Measurements from ENCODE around the gene FAM118B.
A peak's percentile ranks its signal among the peaks of the same experiment; 100 is the strongest.

FAM118B gene

DNA sequence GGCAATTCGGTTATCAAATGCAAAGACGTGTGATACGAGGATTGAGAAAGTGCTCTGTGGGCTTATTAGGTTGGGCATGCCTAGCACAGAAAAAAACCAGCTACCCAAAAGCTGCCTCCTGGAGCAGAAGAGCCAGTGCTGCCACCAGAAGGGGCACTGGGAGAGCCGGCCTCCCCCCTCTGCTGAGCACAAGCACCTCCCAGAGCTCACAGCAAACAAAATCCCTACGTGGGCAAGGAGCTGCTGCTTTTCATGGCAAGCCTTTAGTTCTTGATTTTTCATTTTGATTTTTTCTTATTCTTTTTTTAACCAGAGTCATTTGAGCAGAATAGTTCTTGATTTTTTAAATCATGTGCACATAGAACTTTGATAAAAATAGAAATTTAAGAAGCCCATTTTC, 12.9 kb upstream of the FAM118B start:
- no peak overlapping the region for H3K4me3 ChIP-seq (ENCODE audit: low read depth, low read length)
- no peak for DNase-seq (ENCODE audit: low read depth)
- in situ Hi-C loops (cut with HindIII; ENCODE audit: low sequenced_read_pairs), result no loop called here
- TF ChIP-seq, protein P1, sequence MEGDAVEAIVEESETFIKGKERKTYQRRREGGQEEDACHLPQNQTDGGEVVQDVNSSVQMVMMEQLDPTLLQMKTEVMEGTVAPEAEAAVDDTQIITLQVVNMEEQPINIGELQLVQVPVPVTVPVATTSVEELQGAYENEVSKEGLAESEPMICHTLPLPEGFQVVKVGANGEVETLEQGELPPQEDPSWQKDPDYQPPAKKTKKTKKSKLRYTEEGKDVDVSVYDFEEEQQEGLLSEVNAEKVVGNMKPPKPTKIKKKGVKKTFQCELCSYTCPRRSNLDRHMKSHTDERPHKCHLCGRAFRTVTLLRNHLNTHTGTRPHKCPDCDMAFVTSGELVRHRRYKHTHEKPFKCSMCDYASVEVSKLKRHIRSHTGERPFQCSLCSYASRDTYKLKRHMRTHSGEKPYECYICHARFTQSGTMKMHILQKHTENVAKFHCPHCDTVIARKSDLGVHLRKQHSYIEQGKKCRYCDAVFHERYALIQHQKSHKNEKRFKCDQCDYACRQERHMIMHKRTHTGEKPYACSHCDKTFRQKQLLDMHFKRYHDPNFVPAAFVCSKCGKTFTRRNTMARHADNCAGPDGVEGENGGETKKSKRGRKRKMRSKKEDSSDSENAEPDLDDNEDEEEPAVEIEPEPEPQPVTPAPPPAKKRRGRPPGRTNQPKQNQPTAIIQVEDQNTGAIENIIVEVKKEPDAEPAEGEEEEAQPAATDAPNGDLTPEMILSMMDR (IDR thresholded peaks at IDR 0.05; ENCODE audit: low read depth, low read length, missing control alignments), result no peak

DNA sequence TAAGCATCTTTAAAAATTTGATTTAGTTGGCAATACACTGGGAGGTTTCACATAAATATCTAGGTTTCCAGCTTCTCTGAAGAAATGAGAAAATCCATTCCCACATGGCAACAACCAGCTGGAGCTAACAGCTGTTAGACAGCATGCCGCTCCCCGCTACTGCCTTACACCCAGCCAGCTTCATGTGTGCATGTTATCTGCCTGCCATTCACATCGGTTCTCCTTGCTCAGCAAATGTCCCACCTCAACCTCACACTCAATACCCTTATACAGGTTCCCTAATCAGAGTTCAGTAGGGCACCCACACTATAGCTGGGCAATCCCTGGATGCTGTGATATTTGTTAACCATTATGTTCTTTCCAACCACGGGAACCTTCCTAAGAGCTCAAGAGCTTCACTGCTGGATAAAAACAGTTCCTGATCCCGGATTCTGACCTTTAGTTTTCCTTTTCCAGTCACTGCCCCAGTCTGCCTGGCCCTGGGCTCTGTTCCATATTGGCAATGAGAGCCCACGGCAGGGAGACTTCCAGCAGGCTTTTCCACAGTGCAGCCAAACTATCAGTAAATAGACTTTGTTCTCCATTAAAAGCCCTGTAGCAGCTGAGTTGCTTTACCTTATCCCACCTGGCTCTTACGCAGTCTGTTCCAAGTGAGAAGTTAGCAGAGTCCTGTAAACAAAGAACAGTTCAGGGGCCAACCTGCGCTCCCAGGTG, 8.8 kb upstream of the FAM118B start:
- in situ Hi-C loops (cut with HindIII; ENCODE audit: low sequenced_read_pairs), result loop anchor here (5.0 kb wide), 1 partner anchor 281 kb away; no protein-coding TSS in a partner anchor
- no peak overlapping the region for H3K4me3 ChIP-seq (ENCODE audit: low read depth, low read length)
- DNase-seq (ENCODE audit: low read depth), result no peak
- TF ChIP-seq, protein P1 (IDR thresholded peaks at IDR 0.05; ENCODE audit: low read depth, low read length, missing control alignments), result no peak

DNA sequence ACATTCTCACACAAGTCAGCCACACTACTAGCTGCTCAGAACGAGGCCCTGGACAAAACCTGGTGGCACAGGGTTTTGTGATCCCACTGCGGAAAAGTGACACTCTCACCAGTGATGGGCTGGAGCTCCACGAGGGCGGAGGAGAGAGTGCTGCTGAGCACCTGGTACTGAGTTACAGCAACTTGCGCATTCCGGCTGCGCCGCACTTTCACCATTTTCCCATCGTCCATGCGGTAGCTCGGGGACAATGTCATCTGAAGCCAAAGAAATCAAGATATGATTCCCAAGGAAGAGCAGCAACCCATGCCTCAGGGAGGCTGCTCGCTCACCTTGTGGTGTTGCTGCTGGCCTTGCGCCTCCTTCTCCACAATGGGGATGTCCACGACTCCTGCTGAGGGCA, 6.2 kb upstream of the FAM118B start:
- TF ChIP-seq, protein P1 (IDR thresholded peaks at IDR 0.05; ENCODE audit: low read depth, low read length, missing control alignments), result no peak
- in situ Hi-C loops (cut with HindIII; ENCODE audit: low sequenced_read_pairs), result no loop called here
- H3K4me3 ChIP-seq (ENCODE audit: low read depth, low read length), result no peak overlapping the region
- no peak for DNase-seq (ENCODE audit: low read depth)

DNA sequence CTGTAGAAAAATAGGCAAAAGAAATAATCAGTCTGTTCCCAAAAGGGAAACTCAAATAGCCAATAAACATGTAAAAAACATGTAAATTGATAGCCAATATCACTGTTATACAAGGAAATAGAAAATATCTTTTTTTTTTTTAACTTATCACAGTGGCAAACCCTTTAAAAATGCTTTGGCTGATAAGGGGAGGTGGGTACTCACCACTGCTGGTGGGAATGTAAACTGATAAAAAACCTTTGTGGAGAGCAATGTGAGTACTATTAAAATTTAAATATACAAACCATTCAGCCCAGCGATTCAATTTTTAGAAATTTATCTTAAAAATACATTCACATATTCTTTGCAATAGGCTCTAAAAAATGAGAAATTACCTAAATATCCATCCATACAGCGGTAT, 3.7 kb upstream of the FAM118B start:
- DNase-seq (ENCODE audit: low read depth), result no peak
- TF ChIP-seq, protein P1 (IDR thresholded peaks at IDR 0.05; ENCODE audit: low read depth, low read length, missing control alignments), result no peak
- H3K4me3 ChIP-seq (ENCODE audit: low read depth, low read length), result no peak overlapping the region
- in situ Hi-C loops (cut with HindIII; ENCODE audit: low sequenced_read_pairs), result no loop called here

DNA sequence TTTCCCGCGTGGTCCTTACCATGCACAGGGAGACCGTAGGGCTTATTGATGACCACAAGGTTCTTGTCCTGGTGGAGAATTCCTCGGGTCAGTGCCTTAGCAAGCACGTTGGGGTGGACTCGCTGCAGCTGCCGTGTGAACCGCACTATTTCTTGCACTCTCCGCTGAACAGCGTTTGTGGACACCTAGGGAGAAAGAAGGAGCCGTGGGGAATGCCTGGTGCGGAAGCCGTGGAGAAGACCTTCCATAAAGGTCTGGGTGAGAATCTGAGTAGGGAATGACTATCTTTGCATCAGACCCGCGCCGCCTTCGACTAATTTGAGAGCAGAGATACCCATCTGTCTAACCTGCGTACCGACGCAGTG, 729 bp upstream of the FAM118B start:
- in situ Hi-C loops (cut with HindIII; ENCODE audit: low sequenced_read_pairs), result no loop called here
- no peak for DNase-seq (ENCODE audit: low read depth)
- H3K4me3 ChIP-seq (ENCODE audit: low read depth, low read length), result peak overlapping the region; percentile 99

DNA sequence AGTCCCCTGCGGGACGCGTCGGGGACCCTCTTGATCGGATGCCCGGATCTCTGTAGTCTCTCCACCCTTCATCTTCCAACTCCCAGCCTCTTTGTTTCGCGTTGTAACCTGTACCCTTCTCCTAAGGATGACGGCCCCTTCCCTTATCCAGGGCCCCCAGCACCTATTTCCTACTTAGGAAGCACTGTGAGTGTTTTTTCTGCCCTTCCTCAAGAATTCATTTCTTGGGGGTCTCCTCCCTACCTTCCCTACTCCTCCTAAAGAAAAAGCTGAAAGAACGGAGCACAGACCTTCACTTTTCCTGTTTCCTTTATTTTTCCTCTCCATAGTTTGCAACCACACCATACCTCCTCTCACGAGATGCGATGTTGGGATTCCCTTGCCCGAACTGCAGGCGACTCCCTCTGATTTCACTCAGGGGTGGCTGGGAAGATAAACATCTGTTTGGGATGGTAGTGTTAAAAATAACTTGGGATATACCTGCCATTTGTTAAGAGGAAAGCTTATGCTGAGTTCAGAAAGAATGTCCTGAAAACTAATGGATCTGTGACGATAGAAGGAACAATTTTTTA, 593 bp downstream of the FAM118B start:
- peak overlapping the region; percentile 99 for H3K4me3 ChIP-seq (ENCODE audit: low read depth, low read length)
- no peak for DNase-seq (ENCODE audit: low read depth)
- TF ChIP-seq, protein P1 (IDR thresholded peaks at IDR 0.05; ENCODE audit: low read depth, low read length, missing control alignments), result no peak
- in situ Hi-C loops (cut with HindIII; ENCODE audit: low sequenced_read_pairs), result no loop called here

More for the DNA sequence above, 729 bp upstream of the FAM118B start:
- TF ChIP-seq, protein P1 (IDR thresholded peaks at IDR 0.05; ENCODE audit: low read depth, low read length, missing control alignments), result no peak

Data from astrocyte of the cerebellum (primary cell).